ENCODE data around the gene WSB1.
"Not testable (repeated sequence)": the region's sequence is repeated elsewhere in the genome, so short reads cannot be mapped to it uniquely, and the experiment has no call there.

WSB1 gene

DNA sequence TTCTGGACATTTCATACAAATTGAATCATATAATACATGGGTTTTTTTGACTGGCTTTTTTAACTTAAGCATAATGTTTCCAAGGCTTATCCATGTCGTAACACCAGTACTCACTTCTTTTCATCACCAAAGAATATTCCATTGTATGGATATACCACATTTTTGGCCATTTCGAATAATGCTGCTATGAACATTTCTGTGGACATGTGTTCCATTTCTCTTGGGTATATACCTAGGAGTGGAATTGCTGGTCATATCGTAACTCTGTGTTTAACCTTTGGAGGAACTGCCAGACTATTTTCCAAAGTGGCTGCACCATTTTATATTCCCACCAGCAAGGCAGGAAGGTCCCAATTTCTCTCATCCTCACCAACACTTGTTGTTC is 46.0 kb upstream of the WSB1 start:
- no peak for TF ChIP-seq CTCF (IDR thresholded peaks at IDR 0.05; ENCODE audit: low read depth, low read length, missing control alignments)
- H3K27ac ChIP-seq = peak overlapping the region; percentile 74
- in situ Hi-C loops (cut with HindIII; ENCODE audit: low pct_ligation_motif_present, low sequenced_read_pairs) = loop anchor here (25.0 kb wide), 1 partner anchor 89 kb away; no protein-coding TSS in a partner anchor
- H3K27me3 ChIP-seq (replicated peaks) = no peaks in the 10 kb centered on the region
- H3K36me3 ChIP-seq (replicated peaks) = no peaks in the 10 kb centered on the region
- no peak overlapping the region for H3K4me3 ChIP-seq (ENCODE audit: low read depth, low read length)
- no peak for DNase-seq

GRCh38 chr17:27250791-27251190 is 43.1 kb upstream of the WSB1 start:
- H3K27ac ChIP-seq = peak overlapping the region; percentile 24
- H3K36me3 ChIP-seq (replicated peaks); in situ Hi-C loops (cut with HindIII; ENCODE audit: low pct_ligation_motif_present, low sequenced_read_pairs); H3K4me3 ChIP-seq (ENCODE audit: low read depth, low read length); DNase-seq; H3K27me3 ChIP-seq (replicated peaks): not testable (repeated sequence)

DNA sequence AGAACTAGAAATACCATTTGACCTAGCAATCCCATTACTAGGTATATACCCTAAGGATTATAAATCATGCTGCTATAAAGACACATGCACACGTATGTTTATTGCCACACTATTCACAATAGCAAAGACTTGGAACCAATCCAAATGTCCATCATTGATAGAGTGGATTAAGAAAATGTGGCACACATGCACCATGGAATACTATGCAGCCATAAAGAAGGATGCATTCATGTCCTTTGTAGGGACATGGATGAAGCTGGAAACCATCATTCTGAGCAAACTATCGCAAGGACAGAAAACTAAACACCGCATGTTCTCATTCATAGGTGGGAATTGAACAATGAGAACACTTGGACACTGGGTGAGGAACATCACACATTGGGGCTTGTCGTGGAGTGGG is 39.1 kb upstream of the WSB1 start:
- H3K27ac ChIP-seq; H3K4me3 ChIP-seq (ENCODE audit: low read depth, low read length); H3K36me3 ChIP-seq (replicated peaks); in situ Hi-C loops (cut with HindIII; ENCODE audit: low pct_ligation_motif_present, low sequenced_read_pairs); DNase-seq; H3K27me3 ChIP-seq (replicated peaks): not testable (repeated sequence)

GRCh38 chr17:27256225-27257030 is 37.5 kb upstream of the WSB1 start:
- in situ Hi-C loops (cut with HindIII; ENCODE audit: low pct_ligation_motif_present, low sequenced_read_pairs) = no loop called here
- DNase-seq = no peak
- Histone ChIP-seq H3K4me3 (ENCODE audit: low read depth, low read length) (no peak overlapping the region), H3K36me3 (replicated peaks) (no peaks in the 10 kb centered on the region), H3K27ac (no peak overlapping the region), H3K27me3 (replicated peaks) (no peaks in the 10 kb centered on the region)
- no peak for TF ChIP-seq CTCF (IDR thresholded peaks at IDR 0.05; ENCODE audit: low read depth, low read length, missing control alignments)

GRCh38 chr17:27257031-27257357 is 36.9 kb upstream of the WSB1 start:
- in situ Hi-C loops (cut with HindIII; ENCODE audit: low pct_ligation_motif_present, low sequenced_read_pairs) = no loop called here
- Histone ChIP-seq H3K36me3 (replicated peaks) (no peaks in the 10 kb centered on the region), H3K27ac (no peak overlapping the region), H3K27me3 (replicated peaks) (no peaks in the 10 kb centered on the region), H3K4me3 (ENCODE audit: low read depth, low read length) (no peak overlapping the region)
- no peak for TF ChIP-seq CTCF (IDR thresholded peaks at IDR 0.05; ENCODE audit: low read depth, low read length, missing control alignments)
- no peak for DNase-seq

DNA sequence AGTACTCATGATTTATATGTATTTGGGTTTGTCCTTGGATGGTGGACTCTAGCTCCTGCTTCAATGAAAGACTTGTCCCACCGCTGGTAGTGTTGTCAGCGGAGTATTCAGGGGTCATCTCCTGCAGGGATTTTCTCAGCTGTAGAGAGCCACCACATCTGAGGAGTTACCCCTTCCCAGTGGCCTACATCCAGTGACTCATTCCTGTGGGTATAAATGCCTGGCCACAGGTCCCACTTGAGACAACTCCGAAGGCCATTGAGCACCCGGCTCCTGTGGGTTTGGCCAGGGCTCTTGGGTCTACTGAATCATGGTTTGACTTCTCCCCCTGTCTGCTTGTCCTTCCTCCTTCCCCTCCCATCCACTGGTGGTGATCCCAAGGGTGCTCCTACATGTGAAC is 34.6 kb upstream of the WSB1 start:
- DNase-seq = no peak
- in situ Hi-C loops (cut with HindIII; ENCODE audit: low pct_ligation_motif_present, low sequenced_read_pairs) = no loop called here
- Histone ChIP-seq H3K4me3 (ENCODE audit: low read depth, low read length) (no peak overlapping the region), H3K36me3 (replicated peaks) (no peaks in the 10 kb centered on the region), H3K27me3 (replicated peaks) (no peaks in the 10 kb centered on the region), H3K27ac (no peak overlapping the region)
- TF ChIP-seq CTCF (IDR thresholded peaks at IDR 0.05; ENCODE audit: low read depth, low read length, missing control alignments) = no peak

GRCh38 chr17:27263386-27263785 is 30.5 kb upstream of the WSB1 start:
- no peak for DNase-seq
- in situ Hi-C loops (cut with HindIII; ENCODE audit: low pct_ligation_motif_present, low sequenced_read_pairs) = no loop called here
- Histone ChIP-seq H3K27me3 (replicated peaks) (no peaks in the 10 kb centered on the region), H3K36me3 (replicated peaks) (no peaks in the 10 kb centered on the region), H3K27ac (no peak overlapping the region), H3K4me3 (ENCODE audit: low read depth, low read length) (no peak overlapping the region)
- no peak for TF ChIP-seq CTCF (IDR thresholded peaks at IDR 0.05; ENCODE audit: low read depth, low read length, missing control alignments)
